Peyer's patch (tissue), 4 donors: ENCODE data around the gene AP5M1. TPM values are rescaled to one million over a fixed set of nuclear protein-coding genes. Genes with fewer than 3 reads are reported as not detected.
A peak's percentile ranks its signal among the peaks of the same experiment; 100 is the strongest.
"Not testable (repeated sequence)": the region's sequence is repeated elsewhere in the genome, so short reads cannot be mapped to it uniquely, and the experiment has no call there.

ENCODE experiments used
- DNase-seq, 3 donors: peaks; one replicate each; pipeline ENCODE4 v3.0.0-alpha.2; 2017 to 2019
- H3K27ac ChIP-seq, 4 donors: fragments of 200-600 bp; sonication (generic); one replicate each; pipeline ENCODE4 v1.5.1; 2016 to 2019
- H3K27me3 ChIP-seq, 2 donors: fragments of 200-600 bp; sonication (generic); one replicate each; pipeline ENCODE4 v1.5.1; 2019
- H3K36me3 ChIP-seq, 3 donors: fragments of 200-600 bp; sonication (generic); one replicate each; pipeline ENCODE4 v1.5.1; 2016 to 2019
- H3K4me1 ChIP-seq, 4 donors: fragments of 200-600 bp; sonication (generic); one replicate each; pipeline ENCODE4 v1.5.1; 2016 to 2019
- H3K4me3 ChIP-seq, 4 donors: fragments of 200-600 bp; sonication (generic); 1 replicate in 3 of 4; 2 replicates in 1 of 4; pipeline ENCODE4 v1.5.1; 2016 to 2019; ENCODE audit warnings: mild to moderate bottlenecking in 1 of 4
- H3K9me3 ChIP-seq, 4 donors: fragments of 200-600 bp; sonication (generic); one replicate each; pipeline ENCODE4 v1.5.1; 2016 to 2019; ENCODE audit warnings: mild to moderate bottlenecking in 1 of 4
- POLR2A ChIP-seq, 2 donors: fragments of 450-650 bp; IDR thresholded peaks; one replicate each; pipeline ENCODE4 v1.5.1; 2017; ENCODE audit warnings: antibody characterized with exemption in 2 of 2, mild to moderate bottlenecking in 2 of 2, moderate library complexity in 2 of 2
- total RNA-seq, 4 donors: library from RNA; depleted of rRNA; stranded (reverse); fragments of >200 nt; gene quantifications; one replicate each; pipeline ENCODE4 v1.1.0, GENCODE V29; 2016
- TF ChIP-seq, protein P1 (sequence below), 6 experiments: fragments of 450-650 bp in 4 of 6; fragments of 200-600 bp in 2 of 6; sonication (generic) in 1 of 6; IDR thresholded peaks; one replicate each; pipeline ENCODE4 v1.5.1; 2017 to 2019; ENCODE audit warnings: antibody characterized with exemption in 6 of 6, mild to moderate bottlenecking in 3 of 6, moderate library complexity in 1 of 6

Gene AP5M1
- total RNA-seq, 4 donors from 2014 or later, result 39.6 to 74.3 (median 44.1) TPM

DNA sequence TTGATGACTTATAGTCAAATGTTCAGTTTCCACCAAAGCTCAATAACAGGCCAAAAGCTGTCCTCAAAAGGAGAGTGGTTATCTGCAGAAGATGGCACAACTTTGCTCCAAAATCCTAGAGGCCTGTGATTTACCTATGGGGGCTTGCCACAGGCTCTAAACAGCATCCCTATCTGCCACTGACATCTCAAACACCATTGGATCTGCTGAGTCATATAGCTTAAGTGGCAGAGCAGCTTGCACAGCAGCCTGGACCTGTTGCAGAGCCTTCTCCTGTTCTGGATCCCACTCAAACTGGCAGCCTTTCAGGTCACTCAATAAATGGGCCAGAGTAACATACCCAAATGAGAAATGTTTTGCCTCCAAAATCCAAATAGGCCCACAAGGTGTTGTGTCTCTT lies 61.1 kb downstream of the AP5M1 start:
- no peak for DNase-seq
- no peak for TF ChIP-seq POLR2A (IDR thresholded peaks at IDR 0.05)
- TF ChIP-seq, protein P1, sequence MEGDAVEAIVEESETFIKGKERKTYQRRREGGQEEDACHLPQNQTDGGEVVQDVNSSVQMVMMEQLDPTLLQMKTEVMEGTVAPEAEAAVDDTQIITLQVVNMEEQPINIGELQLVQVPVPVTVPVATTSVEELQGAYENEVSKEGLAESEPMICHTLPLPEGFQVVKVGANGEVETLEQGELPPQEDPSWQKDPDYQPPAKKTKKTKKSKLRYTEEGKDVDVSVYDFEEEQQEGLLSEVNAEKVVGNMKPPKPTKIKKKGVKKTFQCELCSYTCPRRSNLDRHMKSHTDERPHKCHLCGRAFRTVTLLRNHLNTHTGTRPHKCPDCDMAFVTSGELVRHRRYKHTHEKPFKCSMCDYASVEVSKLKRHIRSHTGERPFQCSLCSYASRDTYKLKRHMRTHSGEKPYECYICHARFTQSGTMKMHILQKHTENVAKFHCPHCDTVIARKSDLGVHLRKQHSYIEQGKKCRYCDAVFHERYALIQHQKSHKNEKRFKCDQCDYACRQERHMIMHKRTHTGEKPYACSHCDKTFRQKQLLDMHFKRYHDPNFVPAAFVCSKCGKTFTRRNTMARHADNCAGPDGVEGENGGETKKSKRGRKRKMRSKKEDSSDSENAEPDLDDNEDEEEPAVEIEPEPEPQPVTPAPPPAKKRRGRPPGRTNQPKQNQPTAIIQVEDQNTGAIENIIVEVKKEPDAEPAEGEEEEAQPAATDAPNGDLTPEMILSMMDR (IDR thresholded peaks at IDR 0.05), result no peak

DNA sequence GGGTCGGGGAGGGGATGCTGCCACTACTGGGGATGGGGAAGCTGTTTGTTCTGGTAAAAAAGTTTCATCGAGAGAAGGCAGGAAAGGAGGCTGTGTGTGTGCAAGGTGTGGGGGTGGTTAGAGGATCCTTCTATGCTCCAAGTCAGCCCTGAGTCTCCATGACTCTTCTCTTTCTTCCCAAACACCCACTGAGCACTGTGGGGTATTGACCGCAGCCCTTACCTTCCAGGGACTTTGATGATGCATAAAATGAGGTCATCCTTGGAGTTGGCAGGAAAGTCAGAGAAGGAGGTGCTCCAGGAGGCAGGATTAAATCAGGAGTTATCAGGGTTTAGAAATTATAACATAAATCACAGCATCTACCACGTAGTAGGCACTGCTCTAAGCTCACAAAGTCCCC lies 63.7 kb downstream of the AP5M1 start:
- not testable (repeated sequence) for H3K27me3 ChIP-seq, H3K27ac ChIP-seq, H3K4me3 ChIP-seq, DNase-seq, H3K36me3 ChIP-seq, H3K4me1 ChIP-seq
- H3K9me3 ChIP-seq, result peaks cover 0 to 11% (median 0%) of the 10 kb centered on the region in 4 donors

More for the DNA sequence above, 61.1 kb downstream of the AP5M1 start:
- H3K27ac ChIP-seq, result no peak overlapping the region
- no peaks in the 10 kb centered on the region for H3K4me1 ChIP-seq
- H3K27me3 ChIP-seq, result no peaks in the 10 kb centered on the region
- peaks cover 0 to under 1% (median 0%) of the 10 kb centered on the region in 4 donors for H3K9me3 ChIP-seq
- H3K36me3 ChIP-seq, result no peaks in the 10 kb centered on the region
- no peak overlapping the region for H3K4me3 ChIP-seq

DNA sequence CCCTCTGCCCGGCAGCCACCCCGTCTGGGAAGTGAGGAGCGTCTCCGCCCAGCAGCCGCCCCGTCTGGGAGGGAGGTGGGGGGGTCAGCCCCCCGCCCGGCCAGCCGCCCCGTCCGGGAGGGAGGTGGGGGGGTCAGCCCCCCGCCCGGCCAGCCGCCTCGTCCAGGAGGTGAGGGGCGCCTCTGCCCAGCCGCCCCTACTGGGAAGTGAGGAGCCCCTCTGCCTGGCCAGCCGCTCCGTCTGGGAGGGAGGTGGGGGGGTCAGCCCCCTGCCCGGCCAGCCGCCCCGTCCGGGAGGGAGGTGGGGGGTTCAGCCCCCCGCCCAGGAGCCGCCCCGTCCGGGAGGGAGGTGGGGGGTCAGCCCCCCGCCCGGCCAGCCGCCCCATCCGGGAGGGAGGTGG lies 65.0 kb downstream of the AP5M1 start:
- not testable (repeated sequence) for H3K27me3 ChIP-seq, DNase-seq, H3K4me3 ChIP-seq, H3K36me3 ChIP-seq, H3K27ac ChIP-seq, H3K4me1 ChIP-seq
- peaks cover 0 to 11% (median 0%) of the 10 kb centered on the region in 4 donors for H3K9me3 ChIP-seq

DNA sequence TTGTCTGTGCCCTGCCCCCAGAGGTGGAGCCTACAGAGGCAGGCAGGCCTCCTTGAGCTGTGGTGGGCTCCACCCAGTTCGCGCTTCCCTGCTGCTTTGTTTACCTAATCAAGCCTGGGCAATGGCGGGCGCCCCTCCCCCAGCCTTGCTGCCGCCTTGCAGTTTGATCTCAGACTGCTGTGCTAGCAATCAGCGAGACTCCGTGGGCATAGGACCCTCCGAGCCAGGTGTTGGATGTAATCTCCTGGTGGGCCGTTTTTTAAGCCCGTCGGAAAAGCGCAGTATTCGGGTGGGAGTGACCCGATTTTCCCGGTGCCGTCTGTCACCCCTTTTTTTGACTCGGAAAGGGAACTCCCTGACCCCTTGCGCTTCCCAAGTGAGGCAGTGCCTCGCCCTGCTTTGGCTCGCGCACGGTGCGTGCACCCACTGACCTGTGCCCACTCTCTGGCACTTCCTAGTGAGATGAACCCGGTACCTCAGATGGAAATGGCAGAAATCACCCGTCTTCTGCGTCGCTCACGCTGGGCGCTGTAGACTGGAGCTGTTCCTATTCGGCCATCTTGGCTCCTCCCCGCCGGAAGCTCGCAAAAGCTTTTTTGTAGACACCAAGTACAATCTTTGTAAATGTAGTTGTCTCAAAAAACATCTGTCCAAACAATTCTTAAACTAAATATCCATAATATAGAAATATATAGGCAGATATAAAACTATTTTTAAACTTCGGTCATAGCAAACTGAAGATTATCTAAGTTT lies 75.0 kb downstream of the AP5M1 start:
- not testable (repeated sequence) for H3K27ac ChIP-seq, H3K36me3 ChIP-seq, H3K9me3 ChIP-seq, DNase-seq, H3K4me1 ChIP-seq, H3K27me3 ChIP-seq
- H3K4me3 ChIP-seq, result peak overlapping the region in 1 of 4 donors; percentile 11

DNA sequence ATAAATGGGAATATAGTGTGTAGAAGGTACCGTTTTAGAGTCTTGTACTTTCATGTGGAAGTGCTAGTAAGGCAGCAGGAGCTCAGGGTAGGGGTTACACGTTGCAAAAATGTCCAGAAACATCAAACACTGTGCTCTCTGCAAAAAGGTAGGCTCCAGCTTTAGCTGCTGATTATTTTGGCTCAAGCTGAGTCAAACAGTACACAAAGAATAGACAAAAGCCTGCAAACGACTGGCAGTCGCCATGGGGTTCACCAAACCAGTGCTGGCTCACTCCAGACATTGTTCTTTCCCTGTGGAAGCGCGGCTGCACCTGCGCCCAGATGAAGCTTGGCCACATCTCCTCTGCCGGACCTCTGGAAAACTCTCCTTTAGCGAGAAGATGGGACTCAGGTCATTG lies 76.3 kb downstream of the AP5M1 start:
- Histone ChIP-seq H3K27me3 (no peaks in the 10 kb centered on the region), H3K36me3 (no peaks in the 10 kb centered on the region), H3K4me3 (no peak overlapping the region), H3K9me3 (no peaks in the 10 kb centered on the region), H3K4me1 (no peaks in the 10 kb centered on the region), H3K27ac (no peak overlapping the region)
- no peak for TF ChIP-seq POLR2A (IDR thresholded peaks at IDR 0.05)
- TF ChIP-seq, protein P1 (IDR thresholded peaks at IDR 0.05), result no peak
- DNase-seq, result no peak

DNA sequence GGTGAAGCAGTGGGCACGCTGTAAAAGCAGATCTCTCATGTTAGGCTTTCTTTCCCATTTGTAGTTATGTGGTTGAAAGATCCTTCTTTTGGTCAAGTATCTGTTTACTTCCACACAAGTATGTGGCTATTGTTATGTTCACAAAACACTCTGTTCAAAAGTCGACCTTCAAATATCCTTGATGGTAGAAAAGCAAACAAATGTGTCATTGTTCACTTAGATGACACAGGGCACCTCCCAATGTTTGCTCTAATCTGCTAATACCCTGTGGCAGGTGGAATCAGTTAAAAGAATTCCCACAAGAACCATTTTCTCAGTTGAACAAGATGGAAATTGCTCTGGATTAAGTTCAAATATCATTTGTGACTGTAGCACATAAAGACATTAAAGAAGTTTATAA lies 78.0 kb downstream of the AP5M1 start:
- Histone ChIP-seq H3K4me3 (no peak overlapping the region), H3K27me3 (no peaks in the 10 kb centered on the region), H3K36me3 (no peaks in the 10 kb centered on the region), H3K4me1 (no peaks in the 10 kb centered on the region), H3K9me3 (no peaks in the 10 kb centered on the region), H3K27ac (no peak overlapping the region)
- DNase-seq, result no peak
- no peak for TF ChIP-seq POLR2A (IDR thresholded peaks at IDR 0.05)
- TF ChIP-seq, protein P1 (IDR thresholded peaks at IDR 0.05), result no peak

Other genes with a start within 250 kb of the AP5M1 start
- gene EXOC5, start 66 bp upstream of the AP5M1 start, total RNA-seq, result 10 to 100 TPM; 20.6 to 35.8 (median 30.3) TPM
- 10 to 100 TPM in 2 of 4 donors, 1 to 10 TPM in 2; 8.9 to 20.3 (median 10.4) TPM for gene NAA30, start 121.6 kb downstream of the AP5M1 start, total RNA-seq
- gene CCDC198, start 224.9 kb downstream of the AP5M1 start, total RNA-seq, result not detected